ENCODE data around the gene TIE1.

TIE1 gene

GRCh38 chr1:43312663-43313515 lies 12.1 kb downstream of the TIE1 start:
- DNase-seq = no peak

- DNase-seq = no peak
These were observed 13.0 kb downstream of the TIE1 start for GRCh38 chr1:43313771-43314170.

DNA sequence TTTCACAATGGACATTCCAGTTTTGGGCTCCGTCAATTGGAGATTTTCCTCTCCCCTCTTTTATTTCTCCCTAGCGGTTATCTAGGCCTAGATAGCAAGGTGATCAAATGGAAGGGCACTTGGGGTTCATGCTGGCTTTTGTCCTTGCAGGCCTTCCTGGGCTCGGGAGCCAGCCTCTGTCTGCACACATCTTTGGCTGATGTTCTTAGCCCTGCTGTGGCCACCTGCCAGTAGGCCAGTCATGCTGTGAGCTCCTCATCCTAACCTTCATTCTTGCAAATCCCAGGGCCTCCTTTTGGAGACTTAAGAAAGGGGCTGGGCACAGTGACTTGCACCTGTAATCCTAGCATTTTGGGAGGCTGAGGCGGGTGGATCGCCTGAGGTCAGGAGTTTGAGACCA lies 13.5 kb downstream of the TIE1 start:
- DNase-seq = no peak

- DNase-seq = no peak
These were observed 14.7 kb downstream of the TIE1 start for GRCh38 chr1:43315481-43315880.

DNA sequence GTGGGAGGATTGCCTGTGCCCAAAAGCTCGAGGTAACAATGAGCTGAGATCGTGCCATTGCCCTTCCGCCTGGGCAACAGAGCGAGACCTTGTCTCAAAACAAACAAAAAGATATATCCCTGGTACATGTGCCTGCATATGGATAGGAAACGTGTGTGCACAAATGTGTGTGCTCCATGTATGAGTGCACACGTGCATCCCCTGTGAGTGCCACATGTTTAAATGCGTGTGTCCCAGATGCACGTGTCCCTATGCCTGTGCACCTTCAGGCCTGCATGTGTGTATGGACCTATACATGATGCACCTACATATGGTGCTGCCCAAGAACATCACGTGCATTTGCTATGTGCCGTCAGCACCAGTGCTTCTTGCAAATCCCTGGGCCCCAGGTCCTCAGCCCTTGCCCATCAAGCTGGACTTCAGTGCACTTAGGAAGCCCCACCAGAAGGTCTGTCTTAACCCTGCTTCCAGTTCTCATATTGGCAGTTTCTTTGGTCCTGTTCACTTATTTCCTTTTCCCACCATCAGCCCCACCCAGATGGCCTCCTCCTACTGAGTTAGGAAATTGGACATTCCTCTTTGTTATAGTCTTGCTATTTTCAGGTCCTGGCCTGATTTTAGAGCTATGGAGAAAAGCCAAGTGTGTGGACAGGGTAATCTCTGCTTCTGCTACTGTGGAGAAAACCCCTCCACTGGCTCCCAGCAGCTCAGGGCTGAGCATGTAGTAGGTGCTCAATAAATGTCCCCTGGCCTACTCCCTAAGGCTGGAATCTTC lies 15.4 kb downstream of the TIE1 start:
- DNase-seq = no peak

DNA sequence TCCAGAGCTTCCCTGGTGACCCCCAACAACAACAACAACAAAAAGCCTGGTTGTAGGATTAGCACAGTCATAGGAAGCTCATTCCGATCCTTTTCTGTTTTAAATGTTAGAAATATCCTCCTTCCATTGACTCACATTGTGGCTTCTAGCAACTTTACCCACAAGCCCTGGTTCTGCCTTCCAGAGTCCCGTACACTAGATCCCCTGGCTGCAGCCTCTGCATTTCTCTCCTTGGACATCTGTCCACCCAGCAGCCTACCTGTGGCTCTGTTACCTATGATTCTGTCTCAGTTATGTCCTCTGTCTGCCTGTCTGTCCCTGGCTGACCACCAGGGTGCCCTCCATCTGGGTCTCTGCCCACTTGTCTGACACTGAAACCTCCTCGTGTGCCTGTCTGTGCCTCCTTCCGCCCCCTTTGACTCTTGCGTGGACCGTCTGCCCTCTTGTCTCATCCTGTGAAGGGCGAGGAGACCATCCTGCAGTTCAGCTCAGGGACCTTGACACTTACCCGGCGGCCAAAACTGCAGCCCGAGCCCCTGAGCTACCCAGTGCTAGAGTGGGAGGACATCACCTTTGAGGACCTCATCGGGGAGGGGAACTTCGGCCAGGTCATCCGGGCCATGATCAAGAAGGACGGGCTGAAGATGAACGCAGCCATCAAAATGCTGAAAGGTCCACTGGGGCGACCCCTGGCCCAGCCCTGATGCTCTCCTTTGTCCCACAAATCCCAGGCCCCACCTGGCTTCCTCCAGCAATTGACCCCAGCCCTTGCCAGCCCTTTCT lies 16.1 kb downstream of the TIE1 start:
- no peak for DNase-seq

- DNase-seq = no peak
These were observed 17.2 kb downstream of the TIE1 start for GRCh38 chr1:43317817-43318471.

- DNase-seq = no peak
These were observed 18.0 kb downstream of the TIE1 start for GRCh38 chr1:43318831-43319230.

DNA sequence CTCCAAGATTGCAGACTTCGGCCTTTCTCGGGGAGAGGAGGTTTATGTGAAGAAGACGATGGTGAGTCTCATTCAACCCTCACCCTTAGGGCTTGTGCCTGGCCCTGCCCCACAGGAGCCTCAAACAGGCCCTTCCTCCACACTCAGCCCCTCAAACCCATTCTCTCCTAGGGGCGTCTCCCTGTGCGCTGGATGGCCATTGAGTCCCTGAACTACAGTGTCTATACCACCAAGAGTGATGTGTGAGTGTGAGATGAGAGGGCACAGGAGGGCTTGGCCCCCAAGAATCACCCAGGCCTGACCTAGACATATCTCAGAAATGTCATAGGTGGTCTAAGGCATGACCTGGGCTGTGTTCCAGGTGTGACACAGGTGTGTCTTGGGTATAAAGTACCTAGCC lies 18.5 kb downstream of the TIE1 start:
- DNase-seq = no peak

DNA sequence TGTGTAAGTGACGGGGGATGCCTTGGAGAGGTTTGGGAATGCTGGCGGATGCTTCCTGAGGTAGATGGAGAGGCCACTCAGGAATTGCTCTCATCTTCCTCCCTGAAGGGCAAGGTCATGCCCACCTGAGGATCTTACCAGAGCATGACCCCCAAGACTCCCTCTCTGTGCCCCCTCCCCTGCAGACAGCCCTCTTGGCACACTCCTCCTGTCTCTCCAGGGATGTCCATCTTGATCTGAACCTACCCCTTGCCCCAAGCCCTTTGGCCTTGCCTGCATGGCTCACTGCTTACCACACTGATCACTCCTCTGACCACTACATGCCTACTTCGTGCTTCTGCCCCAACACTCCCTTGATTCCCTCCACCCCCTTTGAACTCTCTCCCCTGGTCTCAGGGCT lies 19.0 kb downstream of the TIE1 start:
- no peak for DNase-seq

GRCh38 chr1:43321331-43321891 lies 20.6 kb downstream of the TIE1 start:
- DNase-seq = no peak

DNA sequence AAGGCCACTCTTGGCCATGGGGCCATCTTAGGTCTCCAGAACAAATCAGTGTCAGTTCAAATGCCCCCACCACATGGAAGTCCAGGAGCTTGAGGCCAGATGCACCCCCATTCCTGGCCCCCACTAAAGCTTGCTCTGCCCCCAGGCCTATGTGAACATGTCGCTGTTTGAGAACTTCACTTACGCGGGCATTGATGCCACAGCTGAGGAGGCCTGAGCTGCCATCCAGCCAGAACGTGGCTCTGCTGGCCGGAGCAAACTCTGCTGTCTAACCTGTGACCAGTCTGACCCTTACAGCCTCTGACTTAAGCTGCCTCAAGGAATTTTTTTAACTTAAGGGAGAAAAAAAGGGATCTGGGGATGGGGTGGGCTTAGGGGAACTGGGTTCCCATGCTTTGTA lies 21.7 kb downstream of the TIE1 start:
- no peak for DNase-seq

- DNase-seq = no peak
These were observed 24.0 kb downstream of the TIE1 start for GRCh38 chr1:43324810-43325209.

GRCh38 chr1:43325381-43325780 lies 24.6 kb downstream of the TIE1 start:
- no peak for DNase-seq

GRCh38 chr1:43327549-43328292 lies 26.9 kb downstream of the TIE1 start:
- DNase-seq = no peak

GRCh38 chr1:43329995-43330751 lies 29.4 kb downstream of the TIE1 start:
- peak; percentile 92 for DNase-seq

GRCh38 chr1:43331688-43332087 lies 30.9 kb downstream of the TIE1 start:
- no peak for DNase-seq

DNA sequence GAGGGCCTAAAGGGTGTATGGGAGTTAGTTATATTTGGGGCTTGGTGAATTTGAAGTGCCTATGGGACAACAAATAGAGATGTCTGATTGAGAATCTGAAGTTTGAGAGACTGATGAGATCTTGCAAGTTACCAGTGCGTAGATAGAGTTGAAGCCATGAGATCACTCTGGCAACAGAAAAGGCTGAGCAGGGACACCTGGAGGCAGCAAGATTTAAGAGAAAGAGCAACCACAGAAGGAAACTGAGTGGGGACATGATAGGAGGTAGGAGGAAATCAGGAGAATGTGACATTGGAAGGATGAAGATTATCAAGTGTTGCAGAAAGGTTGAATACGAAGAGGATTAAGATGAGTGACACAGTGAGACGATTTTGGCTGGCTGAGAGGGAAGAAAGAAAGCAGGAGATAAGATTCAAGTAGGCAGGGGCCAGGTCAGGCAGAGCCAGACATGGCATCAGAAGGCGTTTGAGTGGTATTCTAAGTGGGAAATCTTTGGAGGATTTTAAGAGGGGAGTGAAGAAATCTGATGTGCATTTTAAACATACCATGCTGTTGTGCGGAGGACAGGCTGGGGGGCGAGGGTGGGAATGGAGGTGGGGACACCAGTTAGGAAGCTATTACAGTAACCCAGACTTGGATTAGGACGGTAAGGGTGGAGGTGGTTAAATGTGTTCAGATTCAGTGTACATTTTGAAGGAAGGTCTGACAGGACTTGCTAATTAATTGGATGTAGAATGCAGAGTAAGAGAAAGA lies 33.8 kb downstream of the TIE1 start:
- DNase-seq = no peak

DNA sequence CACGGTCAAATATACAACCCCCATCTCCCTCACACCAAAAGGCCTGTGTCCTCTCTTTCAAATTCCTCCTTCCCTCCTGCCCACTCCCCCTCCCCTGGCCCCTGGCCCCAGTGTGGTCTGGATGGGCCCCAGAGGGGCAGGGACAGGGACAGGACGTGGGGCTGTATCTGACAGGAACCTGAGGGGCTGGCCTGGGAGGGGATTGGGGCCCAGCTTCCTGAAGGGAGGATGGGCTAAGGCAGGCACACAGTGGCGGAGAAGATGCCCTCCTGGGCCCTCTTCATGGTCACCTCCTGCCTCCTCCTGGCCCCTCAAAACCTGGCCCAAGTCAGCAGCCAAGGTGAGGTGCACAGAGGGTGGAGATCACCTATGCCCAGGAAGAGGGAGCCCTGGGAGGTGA lies 36.8 kb downstream of the TIE1 start, which contains the start of gene MPL:
TSS of gene MPL (plus strand) at position 231 of the 400 bp plus-strand sequence. CDS start at position 262, 31 bp downstream.
- no peak for DNase-seq

DNA sequence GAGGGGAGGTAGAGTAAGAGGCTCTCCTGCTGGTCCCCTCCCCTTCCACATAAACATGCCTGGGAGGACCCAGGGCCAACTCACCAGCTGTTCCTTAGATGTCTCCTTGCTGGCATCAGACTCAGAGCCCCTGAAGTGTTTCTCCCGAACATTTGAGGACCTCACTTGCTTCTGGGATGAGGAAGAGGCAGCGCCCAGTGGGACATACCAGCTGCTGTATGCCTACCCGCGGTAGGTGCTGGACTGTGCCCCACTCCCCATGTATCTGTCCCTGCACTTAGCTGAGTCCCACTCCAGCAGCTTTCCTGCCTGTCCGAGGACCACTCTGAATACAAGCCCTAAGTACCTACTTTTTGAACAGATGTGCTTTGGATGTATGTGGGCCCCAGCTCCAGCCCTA lies 37.2 kb downstream of the TIE1 start:
- DNase-seq = no peak

All from hematopoietic multipotent progenitor cell treated with erythropoietin and hydrocortisone succinate and interleukin-3 and kit ligand, for 6 days (in vitro differentiated cells).